GM10248 (cell line): ENCODE results near the gene PPOX.
A peak's percentile ranks its signal among the peaks of the same experiment; 100 is the strongest.

ENCODE experiments used
- CTCF ChIA-PET: fragments of 300-600 bp; sonication (Branson Sonifier 250); formaldehyde crosslinking; extraction: SDS; loops from one replicate; lab custom pipeline; 2021; ENCODE audit warnings: antibody characterized with exemption; lab: Yijun Ruan, JAX
- POLR2A ChIA-PET: fragments of 350-650 bp; sonication (Branson Sonifier 250); formaldehyde crosslinking; extraction: SDS; loops from one replicate; lab custom pipeline; 2020; ENCODE audit warnings: antibody characterized with exemption; lab: Yijun Ruan, JAX
- DNase-seq: peaks from one replicate; pipeline ENCODE4 v3.0.0; 2012; ENCODE audit errors: extremely low spot score
- CTCF ChIP-seq: IDR thresholded peaks from 2 replicates; pipeline ENCODE4 v1.5.1; 2012; ENCODE audit warnings: mild to moderate bottlenecking, low read depth; ENCODE audit errors: extremely low read depth, missing control alignments, control extremely low read depth

PPOX gene

GRCh38 chr1:161140755-161141400, 25.3 kb upstream of the PPOX start:
- ChIA-PET POLR2A (interaction anchor here (0.6 kb wide), 1 partner anchor 15 kb away, joined by 3 read pairs; no protein-coding TSS in a partner anchor), CTCF (interaction anchor here (0.7 to 8.1 kb wide), 19 partner anchors 8 to 309 kb away, joined by 3 to 71 read pairs (median 4); partner anchors contain the start of genes ARHGAP30, PPOX, UFC1 and USF1)
- TF ChIP-seq CTCF = no peak
- DNase-seq = no peak

- CTCF ChIA-PET = no interaction called here
- POLR2A ChIA-PET = no interaction called here
- TF ChIP-seq CTCF = no peak
- DNase-seq = no peak
These were observed 20.4 kb upstream of the PPOX start for GRCh38 chr1:161145832-161146231.

GRCh38 chr1:161153176-161153575, 13.1 kb upstream of the PPOX start:
- no peak for TF ChIP-seq CTCF
- no peak for DNase-seq
- POLR2A ChIA-PET = interaction anchor here (0.7 to 2.2 kb wide), 4 partner anchors 12 to 200 kb away, joined by 4 to 11 read pairs (median 6); partner anchors contain the start of gene PPOX
- CTCF ChIA-PET = interaction anchor here (1.4 to 3.1 kb wide), 3 partner anchors 12 to 56 kb away, joined by 3 to 25 read pairs (median 20); partner anchors contain the start of gene PPOX

GRCh38 chr1:161153682-161154337, 12.4 kb upstream of the PPOX start, which contains the start of gene UFC1:
Gene UFC1 (plus strand): TSS chr1:161153978. CDS start chr1:161153998, 20 bp downstream.
- ChIA-PET POLR2A (interaction anchor here (0.7 to 2.2 kb wide), 3 partner anchors 12 to 21 kb away, joined by 4 to 11 read pairs (median 4); partner anchors contain the start of gene PPOX), CTCF (interaction anchor here (1.4 to 3.1 kb wide), 3 partner anchors 11 to 57 kb away, joined by 3 to 25 read pairs (median 20); partner anchors contain the start of gene PPOX)

GRCh38 chr1:161157867-161158266, 8.4 kb upstream of the PPOX start:
- DNase-seq = no peak
- ChIA-PET CTCF (interaction anchor here (0.8 to 2.0 kb wide), 10 partner anchors 8 to 326 kb away, joined by 3 to 10 read pairs (median 4); partner anchors contain the start of genes DEDD and PPOX), POLR2A (interaction anchor here (1.0 to 1.7 kb wide), 3 partner anchors 8 to 137 kb away, joined by 3 to 4 read pairs (median 3); partner anchors contain the start of genes F11R, PPOX and USF1)
- TF ChIP-seq CTCF = no peak

More at GRCh38 chr1:161153682-161154337, 12.4 kb upstream of the PPOX start, which contains the start of gene UFC1:
- DNase-seq = peak; percentile 87
- no peak for TF ChIP-seq CTCF

GRCh38 chr1:161158316-161159010, 7.8 kb upstream of the PPOX start:
- CTCF ChIA-PET = interaction anchor here (0.9 to 1.6 kb wide), 6 partner anchors 33 to 327 kb away, joined by 3 to 5 read pairs (median 4); no protein-coding TSS in a partner anchor
- POLR2A ChIA-PET = interaction anchor here (1.0 to 1.7 kb wide), 4 partner anchors 8 to 138 kb away, joined by 3 to 4 read pairs (median 4); partner anchors contain the start of genes DEDD, F11R, PPOX and USF1
- no peak for DNase-seq
- no peak for TF ChIP-seq CTCF
